ENCODE results near the gene AKAP6. TPM values are rescaled to one million over a fixed set of nuclear protein-coding genes. Genes with fewer than 3 reads are reported as not detected.

Gene AKAP6
- total and polyA plus RNA-seq, 10 of the 15 experiments (the other 5 are each of a cell fraction or from before 2014, with no cell fraction given): 0.35 to 5.9 (median 2.2) TPM

DNA sequence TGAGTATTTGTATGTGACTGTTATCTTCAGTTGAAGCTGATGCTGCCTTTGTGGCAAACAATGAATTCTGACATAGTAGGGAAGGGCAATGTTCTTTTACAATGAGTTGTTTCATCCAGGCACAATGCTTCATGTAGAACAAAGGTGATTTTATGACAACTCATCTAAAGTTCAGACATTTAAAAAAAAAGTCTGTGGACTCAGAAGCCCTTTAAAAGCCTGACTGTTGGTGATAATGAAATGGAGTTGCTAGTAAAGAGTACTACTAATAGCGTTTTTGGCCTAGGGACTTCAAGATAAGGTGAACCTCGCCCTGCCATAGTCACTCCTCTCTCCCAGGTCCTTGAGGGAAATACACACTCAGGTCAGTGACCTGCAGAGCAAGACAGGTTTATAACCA lies 105.1 kb downstream of the AKAP6 start:
- H3K4me1 ChIP-seq (ENCODE audit: control insufficient read depth, insufficient read depth, low read length): peaks cover 31% of the 10 kb centered on the region
- WGBS (ENCODE audit: insufficient coverage, insufficient replicate concordance, low lambda C conversion rate, missing lambda C conversion rate): 42% methylated on average over 2 of the region's 2 CpGs
- 0 out of 2 replicates have a peak overlapping the region, but pooled peaks have one; percentile 5 for H3K27ac ChIP-seq (ENCODE audit: control insufficient read depth, insufficient read depth)
- H3K36me3 ChIP-seq (ENCODE audit: control insufficient read depth in 2 of 2, insufficient read depth in 2 of 2, low read length in 1 of 2): no peaks in the 10 kb centered on the region
- CTCF ChIA-PET: no interaction called here
- no peak overlapping the region for H2AFZ ChIP-seq (ENCODE audit: control insufficient read depth, low read depth, low read length)
- ATAC-seq (no peak), DNase-seq (ENCODE audit: low read depth, low spot score) (no peak), FAIRE-seq (no peak)
- BruUV-seq (replicated peaks): no TSS peak
- H4K20me1 ChIP-seq (ENCODE audit: control insufficient read depth, insufficient read depth): no peaks in the 10 kb centered on the region
- no peaks in the 10 kb centered on the region for H3K9me3 ChIP-seq (replicated peaks; ENCODE audit: control insufficient read depth, insufficient read depth, low read length)
- RAD21 ChIA-PET (ENCODE audit: unreplicated experiment): no interaction called here
- in situ Hi-C loops (cut with MboI): no loop called here
- H3K4me2 ChIP-seq (ENCODE audit: control insufficient read depth, insufficient read depth): peak overlapping the region; percentile 47
- intact Hi-C loops (cut with micrococcal nuclease; ENCODE audit: unreplicated experiment): no loop called here
- H3K4me3 ChIP-seq: 0 out of 2 replicates have a peak overlapping the region, but pooled peaks have one; percentile 45
- no peaks in the 10 kb centered on the region for H3K27me3 ChIP-seq (replicated peaks in 1 of 2; ENCODE audit: control insufficient read depth in 2 of 2, insufficient read depth in 2 of 2, low read length in 1 of 2)
- SMC1A ChIA-PET (ENCODE audit: uncharacterized antibody, unreplicated experiment): no interaction called here
- no peak for TF ChIP-seq NFXL1 (IDR thresholded peaks at IDR 0.05; ENCODE audit: borderline replicate concordance)
- TF ChIP-seq NFYB (IDR thresholded peaks at IDR 0.05; ENCODE audit: insufficient read depth, low read depth, low read length): no peak
- TF ChIP-seq, protein P1, sequence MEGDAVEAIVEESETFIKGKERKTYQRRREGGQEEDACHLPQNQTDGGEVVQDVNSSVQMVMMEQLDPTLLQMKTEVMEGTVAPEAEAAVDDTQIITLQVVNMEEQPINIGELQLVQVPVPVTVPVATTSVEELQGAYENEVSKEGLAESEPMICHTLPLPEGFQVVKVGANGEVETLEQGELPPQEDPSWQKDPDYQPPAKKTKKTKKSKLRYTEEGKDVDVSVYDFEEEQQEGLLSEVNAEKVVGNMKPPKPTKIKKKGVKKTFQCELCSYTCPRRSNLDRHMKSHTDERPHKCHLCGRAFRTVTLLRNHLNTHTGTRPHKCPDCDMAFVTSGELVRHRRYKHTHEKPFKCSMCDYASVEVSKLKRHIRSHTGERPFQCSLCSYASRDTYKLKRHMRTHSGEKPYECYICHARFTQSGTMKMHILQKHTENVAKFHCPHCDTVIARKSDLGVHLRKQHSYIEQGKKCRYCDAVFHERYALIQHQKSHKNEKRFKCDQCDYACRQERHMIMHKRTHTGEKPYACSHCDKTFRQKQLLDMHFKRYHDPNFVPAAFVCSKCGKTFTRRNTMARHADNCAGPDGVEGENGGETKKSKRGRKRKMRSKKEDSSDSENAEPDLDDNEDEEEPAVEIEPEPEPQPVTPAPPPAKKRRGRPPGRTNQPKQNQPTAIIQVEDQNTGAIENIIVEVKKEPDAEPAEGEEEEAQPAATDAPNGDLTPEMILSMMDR (IDR thresholded peaks at IDR 0.05 in 2 of 3, conservative IDR thresholded peaks at IDR 0.05 in 1 of 3; ENCODE audit: control insufficient read depth in 2 of 3, extremely low read depth in 1 of 3, insufficient read depth in 1 of 3, low read depth in 3 of 3, low read length in 3 of 3): no peak
- no peak for TF ChIP-seq ZBED1 (IDR thresholded peaks at IDR 0.05; ENCODE audit: borderline replicate concordance)
- TF ChIP-seq, protein P2, sequence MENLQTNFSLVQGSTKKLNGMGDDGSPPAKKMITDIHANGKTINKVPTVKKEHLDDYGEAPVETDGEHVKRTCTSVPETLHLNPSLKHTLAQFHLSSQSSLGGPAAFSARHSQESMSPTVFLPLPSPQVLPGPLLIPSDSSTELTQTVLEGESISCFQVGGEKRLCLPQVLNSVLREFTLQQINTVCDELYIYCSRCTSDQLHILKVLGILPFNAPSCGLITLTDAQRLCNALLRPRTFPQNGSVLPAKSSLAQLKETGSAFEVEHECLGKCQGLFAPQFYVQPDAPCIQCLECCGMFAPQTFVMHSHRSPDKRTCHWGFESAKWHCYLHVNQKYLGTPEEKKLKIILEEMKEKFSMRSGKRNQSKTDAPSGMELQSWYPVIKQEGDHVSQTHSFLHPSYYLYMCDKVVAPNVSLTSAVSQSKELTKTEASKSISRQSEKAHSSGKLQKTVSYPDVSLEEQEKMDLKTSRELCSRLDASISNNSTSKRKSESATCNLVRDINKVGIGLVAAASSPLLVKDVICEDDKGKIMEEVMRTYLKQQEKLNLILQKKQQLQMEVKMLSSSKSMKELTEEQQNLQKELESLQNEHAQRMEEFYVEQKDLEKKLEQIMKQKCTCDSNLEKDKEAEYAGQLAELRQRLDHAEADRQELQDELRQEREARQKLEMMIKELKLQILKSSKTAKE (IDR thresholded peaks at IDR 0.05; ENCODE audit: low read depth, poor library complexity, severe bottlenecking): no peak
- no peak for TF ChIP-seq GABPA (IDR thresholded peaks at IDR 0.05; ENCODE audit: low read depth)
- TF ChIP-seq SPI1 (IDR thresholded peaks at IDR 0.05; ENCODE audit: borderline replicate concordance, insufficient read depth, low read depth, low read length): no peak
- no peak for TF ChIP-seq SIX5 (IDR thresholded peaks at IDR 0.05; ENCODE audit: low read depth, low read length, severe bottlenecking)
- TF ChIP-seq ESRRA (IDR thresholded peaks at IDR 0.05; ENCODE audit: low read length): no peak
- TF ChIP-seq ZNF622 (IDR thresholded peaks at IDR 0.05): no peak
- POLR2A ChIA-PET: no interaction called here
- H3K79me2 ChIP-seq (ENCODE audit: control insufficient read depth, insufficient read depth, low read length): no peaks in the 10 kb centered on the region
- no peak overlapping the region for H3K9ac ChIP-seq (ENCODE audit: control insufficient read depth, insufficient read depth, low read length)
